HG02588 (cell line): ENCODE results near the gene LPCAT3.

ENCODE experiments used
- ATAC-seq: cut with Tn5 transposase; IDR thresholded peaks from one replicate; pipeline ENCODE4 v1.9.1; 2021; ENCODE audit warnings: mild to moderate bottlenecking, moderate library complexity; ENCODE audit not compliant: unreplicated experiment

The LPCAT3 gene

DNA sequence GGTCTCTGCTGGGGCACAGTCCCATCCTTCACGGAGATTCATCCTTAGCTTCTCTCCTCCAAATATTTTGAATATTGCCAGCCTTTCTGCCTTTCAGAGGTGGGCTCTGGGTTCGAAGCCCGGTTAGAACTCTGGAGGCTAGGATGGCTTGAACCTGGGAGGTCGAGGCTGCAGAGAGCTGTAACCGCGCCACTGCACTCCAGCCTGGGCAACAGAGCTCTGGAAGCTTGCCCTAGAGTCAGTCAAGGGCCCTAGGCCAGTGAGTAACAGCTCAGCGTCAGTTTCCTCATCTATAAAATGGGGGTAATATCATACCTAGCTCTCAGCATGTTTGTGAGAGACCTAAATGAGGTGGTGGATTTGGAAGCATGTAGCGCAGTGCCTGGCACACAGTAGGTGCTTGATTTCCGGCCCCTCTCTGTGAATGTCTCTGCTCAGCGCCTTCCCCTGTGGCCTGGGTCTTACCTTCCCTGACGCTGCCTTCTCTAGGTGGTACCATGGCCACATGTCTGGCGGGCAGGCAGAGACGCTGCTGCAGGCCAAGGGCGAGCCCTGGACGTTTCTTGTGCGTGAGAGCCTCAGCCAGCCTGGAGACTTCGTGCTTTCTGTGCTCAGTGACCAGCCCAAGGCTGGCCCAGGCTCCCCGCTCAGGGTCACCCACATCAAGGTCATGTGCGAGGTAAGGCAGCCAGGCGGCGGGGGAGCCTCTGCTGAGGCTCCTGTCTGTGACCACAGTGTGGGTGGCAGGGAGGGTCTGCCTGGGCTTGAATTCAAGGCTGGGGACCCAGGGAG, 63.8 kb downstream of the LPCAT3 start:
- ATAC-seq, result no peak

GRCh38 chr12:6953442-6954315, 64.6 kb downstream of the LPCAT3 start:
- ATAC-seq, result peak; percentile 46

DNA sequence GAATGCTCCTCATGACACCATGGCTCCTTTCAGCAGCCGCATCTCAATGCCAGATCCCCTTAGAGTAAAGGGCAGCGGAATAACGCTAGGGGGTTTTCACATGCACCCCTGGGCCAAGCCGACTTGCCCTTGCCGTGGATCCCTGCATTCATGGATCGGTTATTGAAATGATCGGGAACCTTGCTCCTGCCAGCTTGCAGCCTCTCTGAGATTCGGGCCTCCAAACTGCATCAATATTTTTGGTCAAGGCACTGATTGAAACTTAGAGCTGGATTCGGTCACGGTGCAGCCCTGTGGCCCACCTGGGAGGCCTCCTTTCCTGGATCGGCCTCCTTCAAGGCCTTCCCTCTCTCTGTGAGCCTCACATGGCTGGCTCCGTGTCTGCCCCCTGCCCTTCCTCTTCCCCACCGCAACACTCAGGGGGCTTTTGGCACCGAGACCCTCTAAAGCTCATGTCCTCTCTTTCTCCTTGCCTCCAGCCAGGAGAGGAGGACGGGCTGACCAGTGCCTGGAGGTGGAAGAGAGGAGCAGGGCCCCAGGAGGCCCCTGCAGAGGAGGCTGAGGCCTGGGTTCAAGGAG, 65.3 kb downstream of the LPCAT3 start:
- no peak for ATAC-seq

DNA sequence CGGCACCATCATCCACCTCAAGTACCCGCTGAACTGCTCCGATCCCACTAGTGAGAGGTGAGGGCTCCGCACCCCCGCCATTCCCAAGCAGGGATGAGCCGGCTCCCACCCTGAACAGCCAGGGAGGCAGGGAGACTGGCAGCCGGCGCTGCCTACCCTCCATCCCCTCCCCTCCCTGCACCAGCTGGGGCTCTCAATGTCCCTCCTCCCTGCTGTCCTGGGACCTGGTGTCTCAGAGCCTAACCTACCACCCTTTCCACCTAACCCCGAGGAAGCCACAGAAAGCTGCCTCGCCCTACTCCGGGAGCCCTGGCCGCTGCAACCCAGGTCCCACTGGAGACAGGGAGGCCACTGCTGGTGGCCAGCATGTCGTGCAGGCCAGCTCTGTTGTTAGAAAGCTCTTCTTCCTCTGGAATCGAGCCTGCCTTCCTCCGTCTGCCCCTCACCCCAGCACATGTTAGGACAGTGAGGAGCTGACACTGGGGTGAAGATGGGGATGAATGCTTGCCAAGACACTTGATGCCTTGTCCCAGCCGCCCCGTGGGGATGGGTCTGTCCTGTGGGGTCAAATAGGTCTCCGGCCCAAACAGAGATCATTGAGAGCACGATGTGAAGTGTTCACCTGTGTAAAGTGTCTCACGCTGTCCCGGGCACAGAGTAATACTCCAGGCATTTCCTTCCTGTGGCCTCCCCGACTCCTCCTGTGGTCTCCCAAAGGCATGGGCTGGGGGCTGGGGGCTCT, 66.0 kb downstream of the LPCAT3 start:
- no peak for ATAC-seq

DNA sequence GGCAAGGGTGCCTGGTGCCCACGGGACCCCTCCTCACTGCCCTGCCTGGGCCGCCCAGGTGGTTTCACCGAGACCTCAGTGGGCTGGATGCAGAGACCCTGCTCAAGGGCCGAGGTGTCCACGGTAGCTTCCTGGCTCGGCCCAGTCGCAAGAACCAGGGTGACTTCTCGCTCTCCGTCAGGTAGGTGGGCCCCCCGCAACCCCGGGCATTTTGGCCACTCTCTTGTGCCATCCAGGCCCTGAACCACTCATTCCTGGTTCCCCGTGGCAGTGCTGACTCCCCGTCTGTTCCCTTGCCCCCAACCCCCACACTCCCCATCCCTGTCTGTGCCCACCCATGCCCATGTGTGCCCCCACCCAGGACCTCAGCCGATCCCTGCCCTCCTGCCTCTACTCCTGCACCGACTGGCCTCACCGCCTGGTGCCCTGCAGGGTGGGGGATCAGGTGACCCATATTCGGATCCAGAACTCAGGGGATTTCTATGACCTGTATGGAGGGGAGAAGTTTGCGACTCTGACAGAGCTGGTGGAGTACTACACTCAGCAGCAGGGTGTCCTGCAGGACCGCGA, 66.6 kb downstream of the LPCAT3 start:
- ATAC-seq, result no peak

- no peak for ATAC-seq
Observed at GRCh38 chr12:6950811-6951540, 67.3 kb downstream of the LPCAT3 start, which contains the start of gene PTPN6. Gene PTPN6, plus strand, starts transcription at chr12:6951356. Its CDS starts 157 bp downstream, at chr12:6951513.

DNA sequence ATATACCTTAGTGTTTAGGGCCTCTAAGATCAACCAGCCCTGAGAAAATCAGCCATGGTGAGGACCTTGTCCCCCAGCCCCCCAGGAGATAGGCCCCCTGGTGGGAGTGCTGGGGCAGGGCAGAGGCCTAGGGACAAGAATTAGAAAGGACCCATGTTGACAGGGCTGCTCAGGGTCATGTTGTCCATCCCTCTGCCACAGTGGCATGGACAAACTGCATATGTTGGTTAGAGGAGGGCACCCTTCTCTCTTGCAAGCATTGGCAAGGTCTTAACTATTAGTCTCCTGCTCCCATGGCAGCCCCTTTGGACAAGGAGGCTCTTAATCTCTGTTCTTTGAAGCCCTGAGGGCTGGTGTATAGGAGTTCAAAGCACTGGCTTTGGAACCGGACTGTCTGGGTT, 67.9 kb downstream of the LPCAT3 start:
- ATAC-seq, result no peak

- no peak for ATAC-seq
Observed at GRCh38 chr12:6948873-6949594, 69.2 kb downstream of the LPCAT3 start.

- no peak for ATAC-seq
Observed at GRCh38 chr12:6947615-6948014, 70.7 kb downstream of the LPCAT3 start.

GRCh38 chr12:6946920-6947374, 71.3 kb downstream of the LPCAT3 start:
- no peak for ATAC-seq

DNA sequence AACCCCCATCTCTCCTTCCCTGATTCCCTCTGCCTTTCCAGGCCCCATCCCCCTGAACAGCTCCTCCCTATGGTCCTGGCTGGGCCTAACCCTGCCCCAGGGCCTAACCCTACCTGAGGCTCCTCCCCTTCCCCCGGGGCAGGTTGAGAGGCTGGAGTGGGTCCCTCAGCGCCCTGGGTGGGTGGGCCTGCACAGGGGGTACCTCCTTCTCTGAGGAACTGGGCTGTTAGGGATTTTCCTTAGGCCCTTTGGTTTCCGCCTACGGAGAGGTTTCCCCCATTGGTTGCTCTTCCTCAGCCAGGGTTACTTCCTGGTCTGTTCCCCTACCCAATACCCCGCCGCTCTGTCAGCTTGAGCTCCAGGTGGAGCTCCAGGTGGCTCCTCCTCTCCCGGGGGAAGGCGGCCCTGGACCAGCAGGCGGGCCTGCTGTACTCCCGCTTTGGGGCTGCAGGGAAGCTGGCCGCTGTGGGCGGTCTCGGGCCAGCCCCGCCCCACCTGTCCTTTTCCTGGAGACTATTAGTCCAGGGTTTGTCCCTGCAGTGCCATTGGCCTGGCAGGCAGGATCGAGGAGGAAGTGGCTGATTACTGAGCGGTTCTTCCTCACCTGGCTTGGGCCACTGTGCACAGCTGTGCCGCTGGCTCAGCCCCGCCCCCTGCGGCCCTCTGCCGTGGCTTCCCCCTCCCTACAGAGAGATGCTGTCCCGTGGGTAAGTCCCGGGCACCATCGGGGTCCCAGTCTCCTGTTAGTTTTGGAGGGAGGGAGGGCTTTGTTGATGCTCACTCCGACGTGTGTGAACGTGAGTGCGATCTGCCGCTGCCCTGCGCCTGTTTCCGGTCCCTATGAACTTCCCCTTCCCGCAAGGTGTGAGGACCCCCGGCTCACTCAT, 72.0 kb downstream of the LPCAT3 start:
- ATAC-seq, result no peak

DNA sequence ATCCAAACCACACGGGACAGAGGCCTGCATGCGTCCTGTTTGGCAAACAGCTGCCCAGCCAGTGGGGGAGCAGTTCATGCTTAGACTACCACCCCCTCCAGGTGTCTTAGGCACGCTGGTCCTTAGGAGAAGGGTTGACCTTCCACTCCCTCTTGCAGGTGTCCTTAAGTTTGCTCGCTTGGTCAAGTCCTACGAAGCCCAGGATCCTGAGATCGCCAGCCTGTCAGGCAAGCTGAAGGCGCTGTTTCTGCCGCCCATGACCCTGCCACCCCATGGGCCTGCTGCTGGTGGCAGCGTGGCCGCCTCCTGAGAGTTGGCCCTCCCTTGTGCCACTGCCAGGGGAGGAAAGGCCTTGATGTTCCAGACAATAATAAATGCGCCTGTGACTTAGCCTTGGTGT, 72.7 kb downstream of the LPCAT3 start:
- ATAC-seq, result no peak

GRCh38 chr12:6944381-6945186, 73.7 kb downstream of the LPCAT3 start:
- peak; percentile 39 for ATAC-seq

GRCh38 chr12:6943722-6944380, 74.4 kb downstream of the LPCAT3 start, which contains the start of the genes C12orf57 and RNU7-1:
Gene C12orf57, plus strand, starts transcription at chr12:6944022. Its CDS starts 100 bp downstream, at chr12:6944122.
Gene RNU7-1, plus strand, starts transcription at chr12:6943816.
- ATAC-seq, result peak; percentile 40

DNA sequence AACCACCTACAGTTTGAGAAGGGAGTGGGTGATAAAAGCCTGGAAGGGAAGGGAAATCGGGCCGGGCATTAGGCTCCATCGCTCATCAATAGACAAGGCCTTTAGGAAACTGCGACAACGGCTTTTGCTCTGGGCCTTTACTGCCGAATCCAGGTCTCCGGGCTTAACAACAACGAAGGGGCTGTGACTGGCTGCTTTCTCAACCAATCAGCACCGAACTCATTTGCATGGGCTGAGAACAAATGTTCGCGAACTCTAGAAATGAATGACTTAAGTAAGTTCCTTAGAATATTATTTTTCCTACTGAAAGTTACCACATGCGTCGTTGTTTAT, 74.9 kb downstream of the LPCAT3 start:
- peak; percentile 29 for ATAC-seq

- ATAC-seq, result no peak
Observed at GRCh38 chr12:6942331-6942665, 76.0 kb downstream of the LPCAT3 start.

DNA sequence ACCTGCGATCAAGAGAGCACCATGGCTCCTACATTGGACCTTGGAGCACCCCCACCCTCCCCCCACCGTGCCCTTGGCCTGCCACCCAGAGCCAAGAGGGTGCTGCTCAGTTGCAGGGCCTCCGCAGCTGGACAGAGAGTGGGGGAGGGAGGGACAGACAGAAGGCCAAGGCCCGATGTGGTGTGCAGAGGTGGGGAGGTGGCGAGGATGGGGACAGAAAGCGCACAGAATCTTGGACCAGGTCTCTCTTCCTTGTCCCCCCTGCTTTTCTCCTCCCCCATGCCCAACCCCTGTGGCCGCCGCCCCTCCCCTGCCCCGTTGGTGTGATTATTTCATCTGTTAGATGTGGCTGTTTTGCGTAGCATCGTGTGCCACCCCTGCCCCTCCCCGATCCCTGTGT, 76.5 kb downstream of the LPCAT3 start:
- ATAC-seq, result no peak
